Upper lobe of left lung (tissue), 6 donors: ENCODE data around the gene KCNG4. TPM values are rescaled to one million over a fixed set of nuclear protein-coding genes. Genes with fewer than 3 reads are reported as not detected.

ENCODE experiments used
- ATAC-seq, 2 donors: fragments of 200-7000 bp; cut with Tn5 transposase; one replicate each; pipeline ENCODE4 v1.9.1; 2022; ENCODE audit warnings: mild to moderate bottlenecking in 2 of 2, moderate library complexity in 2 of 2; ENCODE audit not compliant: low FRiP score in 2 of 2
- DNase-seq, 2 donors: peaks; one replicate each; pipeline ENCODE4 v3.0.0-alpha.2; 2019 to 2020
- H3K27ac ChIP-seq, 4 donors: fragments of 200-600 bp; sonication (generic); one replicate each; pipeline ENCODE4 v1.5.1; 2016 to 2019
- H3K27me3 ChIP-seq, 4 donors: fragments of 200-600 bp; sonication (generic); one replicate each; pipeline ENCODE4 v1.5.1; 2017 to 2019
- H3K36me3 ChIP-seq, 4 donors: fragments of 200-600 bp; sonication (generic); one replicate each; pipeline ENCODE4 v1.5.1; 2016 to 2019
- H3K4me1 ChIP-seq, 4 donors: fragments of 200-600 bp; sonication (generic); one replicate each; pipeline ENCODE4 v1.5.1; 2018 to 2019
- H3K4me3 ChIP-seq, 4 donors: fragments of 200-600 bp; sonication (generic); one replicate each; pipeline ENCODE4 v1.5.1; 2017 to 2019; ENCODE audit warnings: mild to moderate bottlenecking in 2 of 4, moderate library complexity in 1 of 4
- H3K9me3 ChIP-seq, 4 donors: fragments of 200-600 bp; sonication (generic); one replicate each; pipeline ENCODE4 v1.5.1; 2018 to 2019
- EP300 ChIP-seq, 4 donors: sonication (generic); formaldehyde crosslinking; IDR thresholded peaks; one replicate each; pipeline ENCODE4 v1.5.1; 2017; ENCODE audit warnings: antibody characterized with exemption in 4 of 4, control low read depth in 2 of 4
- POLR2A ChIP-seq, 4 donors: fragments of 450-650 bp; IDR thresholded peaks; one replicate each; pipeline ENCODE4 v1.5.1; 2016 to 2017; ENCODE audit warnings: antibody characterized with exemption in 4 of 4, mild to moderate bottlenecking in 2 of 4
- POLR2AphosphoS5 ChIP-seq, 2 donors: sonication (generic); formaldehyde crosslinking; IDR thresholded peaks; one replicate each; pipeline ENCODE4 v1.5.1; 2017; ENCODE audit warnings: antibody characterized with exemption in 2 of 2
- WGBS, 2 donors: methylation state at CpG; one replicate each; pipeline ENCODE4 v1.1.5; 2017 to 2018; 5-methylcytosine and 5-hydroxymethylcytosine counted together
- total RNA-seq, 6 donors: library from RNA; depleted of rRNA in 4 of 6; stranded (reverse); fragments of >200 nt in 4 of 6; gene quantifications; one replicate each; pipeline versions ENCODE4 v1.1.0 to v1.2.1, GENCODE V29; 2016 to 2021
- TF ChIP-seq, protein P1 (sequence below), 6 experiments: fragments of 450-650 bp in 4 of 6; fragments of 200-600 bp in 2 of 6; sonication (generic) in 2 of 6; IDR thresholded peaks; one replicate each; pipeline ENCODE4 v1.5.1; 2016 to 2019; ENCODE audit warnings: antibody characterized with exemption in 6 of 6
- donor health status: DM: no; HTN: no; CAD: no; lungs with moderate emphysema.
- donor health status: DM: no; HTN: yes; CAD: no; lungs with severe emphysema.

KCNG4 gene
- total RNA-seq, 6 donors from 2014 or later: not detected

DNA sequence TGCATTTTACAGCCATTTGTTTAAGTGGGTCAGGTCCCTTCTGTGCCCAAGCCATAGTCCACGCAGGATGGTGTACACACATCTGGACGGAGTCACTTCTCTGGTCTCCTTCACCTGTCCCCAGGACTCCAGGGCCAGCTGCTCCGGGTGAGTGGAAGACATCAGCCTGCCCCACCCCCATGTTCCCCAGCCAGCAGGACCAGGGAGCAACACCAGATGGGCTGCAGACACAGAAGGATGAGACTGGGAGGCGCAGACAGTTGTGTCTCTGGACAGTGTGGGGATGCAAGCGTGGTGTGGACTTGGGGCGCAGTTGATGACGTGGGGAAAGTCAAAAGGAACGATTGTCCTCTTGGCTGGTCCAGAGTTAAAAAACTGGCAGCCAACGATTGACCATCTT is 30.3 kb upstream of the KCNG4 start:
- H3K36me3 ChIP-seq: no peaks in the 10 kb centered on the region
- ATAC-seq: peak in 1 of 2 donors; percentile 27
- H3K27ac ChIP-seq: no peak overlapping the region
- no peaks in the 10 kb centered on the region for H3K9me3 ChIP-seq
- WGBS, 2 donors: 90 to 92% methylated on average over 9 of the region's 9 CpGs
- no peaks in the 10 kb centered on the region for H3K4me1 ChIP-seq
- DNase-seq: no peak
- H3K27me3 ChIP-seq: no peaks in the 10 kb centered on the region
- TF ChIP-seq POLR2A (IDR thresholded peaks at IDR 0.05) (no peak), EP300 (IDR thresholded peaks at IDR 0.05) (no peak), POLR2AphosphoS5 (IDR thresholded peaks at IDR 0.05) (no peak)
- TF ChIP-seq, protein P1, sequence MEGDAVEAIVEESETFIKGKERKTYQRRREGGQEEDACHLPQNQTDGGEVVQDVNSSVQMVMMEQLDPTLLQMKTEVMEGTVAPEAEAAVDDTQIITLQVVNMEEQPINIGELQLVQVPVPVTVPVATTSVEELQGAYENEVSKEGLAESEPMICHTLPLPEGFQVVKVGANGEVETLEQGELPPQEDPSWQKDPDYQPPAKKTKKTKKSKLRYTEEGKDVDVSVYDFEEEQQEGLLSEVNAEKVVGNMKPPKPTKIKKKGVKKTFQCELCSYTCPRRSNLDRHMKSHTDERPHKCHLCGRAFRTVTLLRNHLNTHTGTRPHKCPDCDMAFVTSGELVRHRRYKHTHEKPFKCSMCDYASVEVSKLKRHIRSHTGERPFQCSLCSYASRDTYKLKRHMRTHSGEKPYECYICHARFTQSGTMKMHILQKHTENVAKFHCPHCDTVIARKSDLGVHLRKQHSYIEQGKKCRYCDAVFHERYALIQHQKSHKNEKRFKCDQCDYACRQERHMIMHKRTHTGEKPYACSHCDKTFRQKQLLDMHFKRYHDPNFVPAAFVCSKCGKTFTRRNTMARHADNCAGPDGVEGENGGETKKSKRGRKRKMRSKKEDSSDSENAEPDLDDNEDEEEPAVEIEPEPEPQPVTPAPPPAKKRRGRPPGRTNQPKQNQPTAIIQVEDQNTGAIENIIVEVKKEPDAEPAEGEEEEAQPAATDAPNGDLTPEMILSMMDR (IDR thresholded peaks at IDR 0.05): no peak
- no peak overlapping the region for H3K4me3 ChIP-seq

DNA sequence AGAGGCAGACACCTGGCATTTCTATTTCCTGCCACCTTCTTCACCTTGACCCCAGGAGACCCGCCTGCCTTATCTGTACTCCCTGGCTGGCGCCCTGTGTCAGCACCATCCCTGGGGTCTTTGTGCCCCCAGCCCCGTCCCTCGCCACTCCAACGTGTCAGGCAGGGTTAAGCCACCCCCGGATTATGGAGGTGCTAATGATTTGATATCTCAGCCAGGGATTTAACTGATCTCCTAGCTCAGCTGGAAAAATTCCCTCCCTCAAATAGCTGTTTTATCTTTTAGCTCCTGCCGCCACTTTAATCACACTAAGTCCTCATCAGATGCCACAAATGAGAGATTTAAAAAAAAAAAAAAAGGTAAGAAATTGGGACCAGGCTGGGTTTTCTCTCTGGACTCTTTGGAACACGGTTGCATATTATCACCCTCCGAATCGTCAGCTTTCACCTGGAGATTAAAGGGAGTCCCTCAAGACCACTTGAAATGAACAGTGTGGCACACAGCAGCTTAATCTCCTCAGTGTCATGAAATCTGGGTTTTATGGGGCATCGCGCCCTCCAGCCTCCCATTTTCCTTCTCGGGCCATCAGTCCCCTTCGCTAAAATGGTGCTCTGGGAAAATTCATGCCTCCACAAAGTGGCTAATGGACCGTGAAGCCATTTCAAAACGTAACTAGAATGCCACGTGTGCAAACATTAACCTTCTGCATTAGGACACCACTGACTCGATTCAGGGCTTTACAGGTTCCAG is 28.7 kb upstream of the KCNG4 start:
- Histone ChIP-seq H3K27me3 (no peaks in the 10 kb centered on the region), H3K9me3 (no peaks in the 10 kb centered on the region), H3K4me1 (no peaks in the 10 kb centered on the region), H3K27ac (no peak overlapping the region), H3K4me3 (no peak overlapping the region), H3K36me3 (no peaks in the 10 kb centered on the region)
- TF ChIP-seq POLR2A (IDR thresholded peaks at IDR 0.05) (no peak), EP300 (IDR thresholded peaks at IDR 0.05) (no peak), POLR2AphosphoS5 (IDR thresholded peaks at IDR 0.05) (no peak)
- TF ChIP-seq, protein P1 (IDR thresholded peaks at IDR 0.05): no peak
- ATAC-seq: no peak
- no peak for DNase-seq
- WGBS, 2 donors: 55 to 57% methylated on average over 18 of the region's 18 CpGs

DNA sequence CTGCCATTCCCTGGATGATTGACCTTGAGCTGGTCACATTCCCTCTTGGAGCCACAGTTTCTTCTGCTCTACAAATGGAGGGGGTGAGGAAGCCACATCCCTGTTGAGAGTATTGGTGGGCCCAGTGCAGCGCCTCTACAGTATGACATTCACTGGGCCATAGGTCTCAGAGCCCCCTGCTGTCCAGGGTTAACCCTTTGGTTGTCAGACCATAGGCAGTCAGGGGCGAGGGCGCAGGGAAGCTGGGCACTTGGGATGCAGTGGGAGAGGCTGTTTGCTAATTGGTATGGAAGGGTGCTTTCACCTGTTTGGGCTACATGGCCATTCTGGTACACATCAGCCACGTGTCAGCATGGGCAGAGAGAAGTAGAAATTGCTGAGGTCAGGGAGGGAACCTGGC is 27.6 kb upstream of the KCNG4 start:
- no peaks in the 10 kb centered on the region for H3K36me3 ChIP-seq
- TF ChIP-seq POLR2AphosphoS5 (IDR thresholded peaks at IDR 0.05): no peak
- TF ChIP-seq EP300 (IDR thresholded peaks at IDR 0.05): no peak
- TF ChIP-seq, protein P1 (IDR thresholded peaks at IDR 0.05): no peak
- no peak for TF ChIP-seq POLR2A (IDR thresholded peaks at IDR 0.05)
- no peaks in the 10 kb centered on the region for H3K9me3 ChIP-seq
- WGBS, 2 donors: 76 to 77% methylated on average over 4 of the region's 4 CpGs
- H3K27ac ChIP-seq: no peak overlapping the region
- no peak overlapping the region for H3K4me3 ChIP-seq
- H3K27me3 ChIP-seq: no peaks in the 10 kb centered on the region
- no peaks in the 10 kb centered on the region for H3K4me1 ChIP-seq
- ATAC-seq (no peak), DNase-seq (no peak)

DNA sequence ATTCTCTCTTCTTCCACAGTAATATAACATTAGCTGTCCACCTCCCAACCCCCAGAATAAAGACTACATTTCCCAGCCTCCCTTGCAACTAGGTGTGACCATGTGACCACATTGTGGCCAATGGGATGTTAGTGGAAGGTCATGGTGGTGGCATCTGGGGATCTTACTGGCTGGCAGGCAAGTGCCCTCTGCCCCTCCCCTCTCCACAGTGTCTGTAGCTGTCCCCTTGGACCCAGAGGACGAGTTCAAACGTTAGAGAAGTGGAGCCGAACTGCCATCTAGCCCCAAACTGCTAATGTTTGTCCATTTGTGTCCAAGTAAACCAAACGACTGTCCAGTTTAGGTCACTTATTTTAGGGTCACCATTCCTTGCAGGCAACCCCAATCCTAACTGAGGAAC is 26.6 kb upstream of the KCNG4 start:
- ATAC-seq (peak; percentile 46 to 66), DNase-seq (peak in 1 of 2 donors; percentile 69)
- Histone ChIP-seq H3K4me3 (no peak overlapping the region), H3K9me3 (no peaks in the 10 kb centered on the region), H3K4me1 (no peaks in the 10 kb centered on the region), H3K27ac (no peak overlapping the region), H3K36me3 (no peaks in the 10 kb centered on the region), H3K27me3 (no peaks in the 10 kb centered on the region)
- WGBS, 2 donors: 32 to 47% methylated on average over 4 of the region's 4 CpGs
- no peak for TF ChIP-seq POLR2AphosphoS5 (IDR thresholded peaks at IDR 0.05)
- no peak for TF ChIP-seq EP300 (IDR thresholded peaks at IDR 0.05)
- TF ChIP-seq, protein P1 (IDR thresholded peaks at IDR 0.05): no peak
- TF ChIP-seq POLR2A (IDR thresholded peaks at IDR 0.05): no peak

DNA sequence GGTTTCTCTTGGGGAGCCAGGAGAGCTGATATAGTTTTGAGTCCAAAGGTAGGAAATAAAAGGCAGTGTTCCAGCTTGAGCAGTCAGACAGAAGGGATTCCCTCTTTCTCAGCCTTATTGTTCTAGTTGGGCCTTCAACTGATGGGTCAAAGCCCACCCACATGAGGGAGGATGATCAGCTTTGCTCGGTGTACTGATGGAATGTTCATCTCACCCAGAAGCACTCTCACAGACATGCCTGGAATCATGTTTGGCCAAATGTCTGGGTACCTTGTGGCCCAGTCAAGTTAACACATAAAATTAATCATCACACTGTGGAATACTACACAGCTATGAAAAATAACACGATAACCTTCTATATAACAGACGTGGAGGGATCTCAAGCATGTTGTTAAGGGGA is 23.1 kb upstream of the KCNG4 start:
- 92 to 97% methylated on average over 2 to 3 of the region's 3 CpGs for WGBS, 2 donors
- Histone ChIP-seq H3K9me3 (no peaks in the 10 kb centered on the region), H3K27ac (no peak overlapping the region), H3K4me3 (no peak overlapping the region), H3K4me1 (no peaks in the 10 kb centered on the region), H3K36me3 (no peaks in the 10 kb centered on the region), H3K27me3 (no peaks in the 10 kb centered on the region)
- DNase-seq: no peak
- TF ChIP-seq, protein P1 (IDR thresholded peaks at IDR 0.05): no peak
- TF ChIP-seq POLR2AphosphoS5 (IDR thresholded peaks at IDR 0.05) (no peak), POLR2A (IDR thresholded peaks at IDR 0.05) (no peak), EP300 (IDR thresholded peaks at IDR 0.05) (no peak)
- ATAC-seq: no peak
